ENCODE measurements around the gene MAMDC4. TPM values are rescaled to one million over a fixed set of nuclear protein-coding genes. Genes with fewer than 3 reads are reported as not detected.

Gene MAMDC4
- total and polyA plus RNA-seq, 2 of the 13 experiments (the other 11 are each of a cell fraction or from before 2014, with no cell fraction given): 6.0 to 6.8 TPM

GRCh38 chr9:136828474-136829140, 23.5 kb upstream of the MAMDC4 start:
- ChIA-PET POLR2A (no interaction called here), CTCF (ENCODE audit: low intra/inter-chr PET ratio, low total read pairs) (no interaction called here)
- no peak overlapping the region for H2AFZ ChIP-seq (ENCODE audit: low read length)
- DNase-seq (ENCODE audit: low spot score) (no peak), FAIRE-seq (no peak), ATAC-seq (no peak)
- in situ Hi-C loops (cut with HindIII; ENCODE audit: extremely low pct_ligation_motif_present, low pct_unique_long_range_greater_than_20kb) (no loop called here), intact Hi-C loops (cut with micrococcal nuclease; ENCODE audit: unreplicated experiment) (no loop called here)
- BruUV-seq (replicated peaks): no TSS peak
- no peaks in the 10 kb centered on the region for H3K4me1 ChIP-seq (ENCODE audit: insufficient read depth, low read length)
- no peak overlapping the region for H3K9ac ChIP-seq (ENCODE audit: insufficient read depth, low read depth, low read length)
- no peaks in the 10 kb centered on the region for H3K79me2 ChIP-seq (ENCODE audit: insufficient read depth, low read length)
- H3K9me3 ChIP-seq (ENCODE audit: low read length): no peaks in the 10 kb centered on the region
- H3K4me3 ChIP-seq (replicated peaks in 1 of 3; ENCODE audit: insufficient read depth in 1 of 3, low read depth in 2 of 3, low read length in 3 of 3): no peak overlapping the region
- H3K4me2 ChIP-seq (ENCODE audit: low read depth, low read length): no peak overlapping the region
- WGBS (ENCODE audit: low lambda C conversion rate): 98% methylated on average over 26 of the region's 31 CpGs
- H4K20me1 ChIP-seq (ENCODE audit: insufficient read depth, low read length): no peaks in the 10 kb centered on the region
- no peak overlapping the region for H3K27ac ChIP-seq (ENCODE audit: extremely low read length, insufficient read depth, low read length)
- 0 out of 2 replicates have a peak, but pooled peaks have one; percentile 20 for TF ChIP-seq RBFOX2 (IDR thresholded peaks at IDR 0.05; ENCODE audit: low read depth, low read length)
- TF ChIP-seq SOX6 (IDR thresholded peaks at IDR 0.05): no peak
- TF ChIP-seq SOX6 (CRISPR knock-in tag; IDR thresholded peaks at IDR 0.05): no peak
- no peak for TF ChIP-seq ZC3H13 (CRISPR knock-in tag; IDR thresholded peaks at IDR 0.05)
- peak; percentile 22 for TF ChIP-seq AGO2 (optimal IDR thresholded peaks at IDR 0.05; ENCODE audit: low read depth, low read length)
- H3K36me3 ChIP-seq (replicated peaks in 1 of 2; ENCODE audit: control insufficient read depth in 1 of 2, insufficient read depth in 2 of 2, low read length in 2 of 2): peaks cover 50 to 85% of the 10 kb centered on the region in 2 experiments
- H3K27me3 ChIP-seq (ENCODE audit: control insufficient read depth in 1 of 2, insufficient read depth in 2 of 2, low read length in 2 of 2): no peaks in the 10 kb centered on the region

GRCh38 chr9:136829412-136829811, 22.7 kb upstream of the MAMDC4 start:
- in situ Hi-C loops (cut with HindIII; ENCODE audit: extremely low pct_ligation_motif_present, low pct_unique_long_range_greater_than_20kb): no loop called here
- H3K27ac ChIP-seq (ENCODE audit: extremely low read length, insufficient read depth, low read length): no peak overlapping the region
- H3K79me2 ChIP-seq (ENCODE audit: insufficient read depth, low read length): no peaks in the 10 kb centered on the region
- H3K9ac ChIP-seq (ENCODE audit: insufficient read depth, low read depth, low read length): no peak overlapping the region
- H4K20me1 ChIP-seq (ENCODE audit: insufficient read depth, low read length): no peaks in the 10 kb centered on the region
- H3K36me3 ChIP-seq (replicated peaks in 1 of 2; ENCODE audit: control insufficient read depth in 1 of 2, insufficient read depth in 2 of 2, low read length in 2 of 2): peaks cover 48 to 80% of the 10 kb centered on the region in 2 experiments
- ATAC-seq: no peak
- no peak for DNase-seq (ENCODE audit: low spot score)
- no peak overlapping the region for H3K4me2 ChIP-seq (ENCODE audit: low read depth, low read length)
- intact Hi-C loops (cut with micrococcal nuclease; ENCODE audit: unreplicated experiment): no loop called here
- 98% methylated on average over 10 of the region's 14 CpGs for WGBS (ENCODE audit: low lambda C conversion rate)
- no TSS peak for BruUV-seq (replicated peaks)
- H3K4me1 ChIP-seq (ENCODE audit: insufficient read depth, low read length): no peaks in the 10 kb centered on the region
- FAIRE-seq: no peak
- no peak overlapping the region for H3K4me3 ChIP-seq (replicated peaks in 1 of 3; ENCODE audit: insufficient read depth in 1 of 3, low read depth in 2 of 3, low read length in 3 of 3)
- H3K27me3 ChIP-seq (ENCODE audit: control insufficient read depth in 1 of 2, insufficient read depth in 2 of 2, low read length in 2 of 2): no peaks in the 10 kb centered on the region
- no peak overlapping the region for H2AFZ ChIP-seq (ENCODE audit: low read length)
- POLR2A ChIA-PET: no interaction called here
- no peaks in the 10 kb centered on the region for H3K9me3 ChIP-seq (ENCODE audit: low read length)
- CTCF ChIA-PET (ENCODE audit: low intra/inter-chr PET ratio, low total read pairs): no interaction called here
- TF ChIP-seq IKZF5 (CRISPR knock-in tag; IDR thresholded peaks at IDR 0.05) (no peak), TERF1 (CRISPR knock-in tag; IDR thresholded peaks at IDR 0.05) (no peak), CTCF (CRISPR knock-in tag; IDR thresholded peaks at IDR 0.05) (no peak), ZSCAN31 (CRISPR knock-in tag; IDR thresholded peaks at IDR 0.05; ENCODE audit: low read depth) (no peak), TBP (CRISPR knock-in tag; IDR thresholded peaks at IDR 0.05) (no peak), ZNF282 (IDR thresholded peaks at IDR 0.05; ENCODE audit: partially characterized antibody) (no peak), ZNF329 (CRISPR knock-in tag; IDR thresholded peaks at IDR 0.05; ENCODE audit: low read depth) (no peak), STAT5B (CRISPR knock-in tag; IDR thresholded peaks at IDR 0.05) (no peak)
